GM21528 (cell line): ENCODE results near the gene FADS2.

Source experiments
- ATAC-seq: cut with Tn5 transposase; IDR thresholded peaks from one replicate; pipeline ENCODE4 v1.9.1; 2021; ENCODE audit warnings: mild to moderate bottlenecking, moderate library complexity; ENCODE audit not compliant: unreplicated experiment, low FRiP score

FADS2 gene

DNA sequence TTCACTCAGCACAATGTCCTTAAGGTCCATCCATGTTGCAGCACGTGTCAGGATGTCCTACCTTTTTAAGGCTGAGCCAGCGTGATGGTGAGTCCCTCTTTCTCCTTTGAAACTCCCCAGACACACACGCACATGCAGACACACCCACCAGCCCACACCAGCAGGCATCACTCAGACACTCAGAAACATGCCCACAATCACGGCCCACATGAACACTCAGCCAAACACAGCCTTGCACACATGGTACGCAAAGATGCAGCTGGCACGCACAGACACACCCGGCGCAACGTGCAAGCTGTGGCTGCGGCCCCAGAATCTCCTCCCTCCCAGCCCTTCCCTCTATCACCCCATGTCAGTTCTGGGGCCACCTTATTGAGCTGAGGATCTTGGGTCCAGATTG is 55.2 kb downstream of the FADS2 start:
- ATAC-seq, result no peak

- no peak for ATAC-seq
Measured at GRCh38 chr11:61883947-61884346, 55.8 kb downstream of the FADS2 start.

DNA sequence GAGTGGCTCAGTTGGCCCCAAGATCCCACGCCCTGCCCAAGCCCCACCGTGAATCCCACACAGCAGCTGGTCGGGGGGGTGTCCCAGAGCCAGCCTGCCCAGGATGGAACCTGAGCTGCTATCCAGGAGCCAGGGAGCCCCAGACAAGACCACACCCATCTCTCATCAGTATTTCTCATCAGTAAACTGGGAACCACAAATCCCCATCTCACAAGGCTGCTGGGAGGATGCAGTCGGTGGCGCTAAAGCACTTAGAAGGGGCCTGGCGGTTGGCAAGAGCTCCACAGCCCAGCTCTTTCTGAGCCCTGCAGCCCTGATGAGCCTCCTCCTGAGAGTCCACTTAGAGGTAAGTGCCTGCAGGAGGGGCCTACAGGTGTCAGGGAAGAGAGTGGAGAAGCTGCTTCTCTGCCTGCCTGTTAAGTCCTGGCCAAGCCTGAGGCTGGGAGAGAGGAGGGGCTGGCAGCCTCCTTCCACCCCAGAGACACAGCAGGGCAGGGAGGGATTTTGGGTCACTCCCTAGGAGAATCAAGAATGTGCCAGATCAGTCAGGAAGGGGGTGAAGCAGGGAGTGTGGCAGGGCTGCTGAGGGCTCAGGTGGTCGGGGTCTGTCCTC is 57.2 kb downstream of the FADS2 start:
- no peak for ATAC-seq

GRCh38 chr11:61885784-61886580 is 57.9 kb downstream of the FADS2 start:
- no peak for ATAC-seq

DNA sequence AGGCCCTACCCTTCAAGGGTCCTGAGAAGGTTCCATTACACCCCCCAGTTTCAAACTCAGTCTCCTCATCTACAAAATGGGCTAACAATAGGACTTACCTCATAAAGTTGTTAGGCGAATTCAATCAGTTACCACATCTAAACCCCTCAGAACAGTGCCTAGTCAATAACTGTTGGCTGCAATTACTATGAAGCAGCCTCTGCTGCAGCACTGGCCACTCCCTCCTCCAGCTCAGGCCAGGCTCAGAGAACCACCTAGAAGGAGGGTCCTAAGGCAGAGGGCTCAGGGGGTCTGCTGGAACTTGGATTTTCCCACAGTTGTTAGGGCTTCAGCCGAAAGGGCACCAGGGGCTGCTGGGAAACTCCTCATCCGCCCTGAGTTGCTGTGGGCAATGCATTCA is 58.5 kb downstream of the FADS2 start:
- ATAC-seq, result no peak

DNA sequence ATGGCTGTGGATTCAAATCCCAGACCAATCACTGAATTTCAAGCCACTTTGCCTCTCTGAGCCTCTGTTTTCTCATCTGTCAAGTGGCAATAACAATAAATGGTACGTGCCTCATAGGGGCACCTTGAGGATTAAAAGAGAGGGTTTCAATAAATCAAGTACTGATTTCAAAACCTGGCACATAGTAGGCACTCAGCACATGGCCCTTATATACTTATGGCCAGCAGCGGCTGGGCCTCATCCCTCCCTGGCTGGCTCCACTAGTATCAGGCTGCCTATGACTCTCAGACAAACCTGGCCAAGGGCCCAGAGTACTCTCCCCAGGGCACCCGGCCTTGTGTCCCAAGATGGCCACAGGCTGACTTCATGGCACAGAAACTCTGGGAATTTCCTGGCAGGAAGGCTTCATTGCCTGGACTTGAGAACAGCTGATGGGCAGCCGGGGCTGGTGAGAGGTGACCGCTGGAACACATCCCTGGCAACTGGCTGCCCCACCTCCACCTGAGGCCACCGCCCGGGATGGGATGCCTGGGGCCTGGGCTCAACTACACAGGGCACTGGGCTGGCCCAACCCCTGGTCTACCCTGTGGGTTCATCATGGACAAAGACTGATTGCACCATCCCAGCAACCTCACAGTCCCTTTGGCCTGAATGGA is 59.9 kb downstream of the FADS2 start:
- ATAC-seq, result no peak

- ATAC-seq, result no peak
Measured at GRCh38 chr11:61888590-61888989, 60.5 kb downstream of the FADS2 start.

DNA sequence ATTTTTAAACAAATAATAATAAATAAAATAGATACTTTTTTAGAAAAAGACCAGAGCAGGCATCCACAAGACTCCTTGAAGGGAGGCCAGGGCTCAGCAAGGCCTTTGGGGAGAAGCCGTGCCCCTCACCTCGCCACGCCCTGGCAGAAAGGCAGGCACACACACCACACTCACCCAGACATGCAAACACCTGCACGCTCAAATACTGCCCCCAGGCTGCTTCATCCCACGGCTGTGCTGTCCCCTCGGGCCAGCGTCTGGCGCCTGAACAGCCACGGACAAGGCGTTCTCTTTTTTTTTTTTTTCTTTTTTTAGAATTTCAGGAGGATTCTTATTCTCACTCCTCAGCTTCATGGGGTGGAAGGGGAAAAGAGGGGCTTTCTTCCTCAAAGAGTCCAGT is 61.7 kb downstream of the FADS2 start:
- ATAC-seq, result no peak

GRCh38 chr11:61890529-61891330 is 62.6 kb downstream of the FADS2 start:
- peak; percentile 25 for ATAC-seq

DNA sequence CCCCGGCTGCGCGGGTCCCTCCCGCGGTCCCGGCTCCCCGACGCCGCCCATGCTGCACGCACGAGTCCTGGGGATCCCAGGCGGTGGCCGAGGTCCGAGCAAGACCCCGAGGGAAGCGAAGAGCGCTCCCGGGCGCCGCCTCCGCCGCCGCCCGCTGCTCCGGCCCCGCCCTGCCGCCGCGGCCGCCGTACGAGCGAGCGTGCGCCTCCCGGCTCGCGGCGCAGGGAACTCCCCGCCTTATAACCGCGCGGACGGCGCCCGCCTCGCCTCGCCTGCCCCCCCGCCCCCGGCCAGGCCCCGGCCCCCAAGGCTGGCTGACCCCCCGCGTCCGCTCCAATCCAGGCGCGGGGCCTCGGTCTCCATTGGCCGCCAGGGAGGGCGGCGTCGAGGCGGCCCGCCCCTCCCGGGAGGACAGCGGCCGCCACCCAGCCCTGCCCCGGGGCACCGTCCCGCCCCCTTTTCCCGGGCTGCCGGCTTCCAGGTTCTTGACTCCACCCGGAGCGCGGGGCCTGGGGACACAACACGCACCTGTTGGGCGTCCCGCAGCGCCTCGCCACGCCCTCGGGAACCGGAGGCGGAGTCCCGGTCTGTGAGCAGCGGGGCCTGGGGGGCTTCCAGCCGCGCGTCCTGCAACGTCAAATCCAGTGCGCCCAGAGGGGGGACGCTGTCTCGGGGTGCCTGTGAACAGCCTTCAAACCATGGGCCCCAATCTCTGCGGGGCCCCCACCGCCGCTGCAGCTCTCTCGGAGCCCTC is 63.4 kb downstream of the FADS2 start, which contains the start of gene FADS3:
Gene FADS3, minus strand, starts transcription at position 215 of the 754 bp plus-strand sequence. Its CDS starts 164 bp downstream, at position 51.
- ATAC-seq, result peak; percentile 47

GRCh38 chr11:61892085-61892370 is 63.9 kb downstream of the FADS2 start:
- ATAC-seq, result peak; percentile 8

GRCh38 chr11:61893981-61894380 is 65.9 kb downstream of the FADS2 start:
- ATAC-seq, result no peak

GRCh38 chr11:61895046-61895717 is 67.1 kb downstream of the FADS2 start:
- ATAC-seq, result no peak

DNA sequence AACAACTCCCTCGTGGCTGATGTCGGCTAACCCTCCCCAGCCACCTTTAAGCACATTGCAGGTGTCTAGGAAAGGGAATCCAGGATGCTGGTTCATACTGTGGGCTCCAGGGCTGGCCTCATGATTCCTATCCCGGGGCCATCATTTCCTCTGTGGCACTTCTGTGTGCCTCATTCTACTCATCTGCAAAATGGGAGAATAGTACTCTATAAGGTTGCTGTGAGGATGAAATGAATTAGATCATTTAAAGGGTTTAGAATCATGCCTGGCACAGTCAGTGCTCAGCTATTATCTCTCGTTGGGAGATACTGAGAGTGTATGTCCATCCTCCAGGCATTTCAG is 67.6 kb downstream of the FADS2 start:
- no peak for ATAC-seq

- ATAC-seq, result no peak
Measured at GRCh38 chr11:61896665-61897386, 68.7 kb downstream of the FADS2 start.

DNA sequence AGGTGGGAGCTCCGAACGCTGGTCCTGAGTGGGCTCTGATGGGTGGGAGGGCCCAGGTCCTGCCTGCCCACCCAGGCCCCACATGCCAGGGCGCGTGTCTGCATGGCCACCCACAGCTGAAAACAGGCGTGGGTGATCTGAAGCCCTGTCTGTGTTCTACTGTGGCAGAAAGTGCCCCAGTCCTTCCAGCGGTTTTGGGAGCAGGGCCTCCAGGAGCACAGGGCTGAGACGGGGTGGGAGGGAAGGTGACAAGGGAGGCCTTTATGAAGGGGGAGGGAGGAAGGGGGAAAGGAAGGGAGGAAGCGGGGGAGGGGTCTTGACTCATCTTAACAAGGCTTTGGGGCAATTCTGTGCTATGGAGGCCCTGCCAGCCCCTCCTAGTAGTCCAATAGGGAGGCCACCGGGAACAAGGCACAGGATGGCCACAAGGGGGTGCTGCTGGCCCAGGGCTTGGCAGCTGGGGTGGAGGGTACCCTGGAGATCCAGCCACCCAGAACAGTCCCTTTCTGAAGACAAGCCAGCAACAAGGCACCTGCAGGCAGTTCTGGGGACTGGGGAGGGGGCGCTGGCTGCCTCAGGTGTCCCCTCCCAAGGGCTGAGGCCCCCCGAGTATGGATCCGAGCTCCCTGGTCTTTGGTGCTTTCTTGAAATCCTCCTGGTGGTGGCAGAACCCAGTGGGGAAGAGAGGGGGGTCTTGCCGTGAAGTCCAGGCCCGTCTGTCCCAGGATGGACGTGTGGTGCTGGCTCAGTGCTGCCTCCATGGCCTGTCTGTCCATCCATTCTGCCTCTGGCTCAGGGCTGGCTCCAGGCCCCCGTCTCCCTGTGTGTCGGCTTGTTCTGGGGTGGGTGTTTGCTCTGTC is 69.5 kb downstream of the FADS2 start:
- ATAC-seq, result no peak

DNA sequence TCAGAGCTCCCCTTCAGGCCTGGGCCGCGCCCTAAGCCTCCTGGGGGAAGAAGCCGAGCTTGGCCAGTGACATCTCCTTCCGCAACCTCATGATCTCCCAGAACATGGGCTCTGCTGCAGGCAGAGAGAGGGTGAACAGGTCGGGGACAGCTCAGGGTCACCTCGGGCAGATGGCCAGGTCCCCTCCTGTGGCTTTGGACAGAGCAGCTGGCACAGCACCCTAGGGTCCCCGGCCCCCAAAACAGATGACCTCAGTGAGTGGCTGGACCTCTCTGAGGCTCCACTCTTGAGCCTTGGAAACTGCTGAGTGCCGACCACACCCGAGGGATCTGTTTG is 70.1 kb downstream of the FADS2 start:
- no peak for ATAC-seq

DNA sequence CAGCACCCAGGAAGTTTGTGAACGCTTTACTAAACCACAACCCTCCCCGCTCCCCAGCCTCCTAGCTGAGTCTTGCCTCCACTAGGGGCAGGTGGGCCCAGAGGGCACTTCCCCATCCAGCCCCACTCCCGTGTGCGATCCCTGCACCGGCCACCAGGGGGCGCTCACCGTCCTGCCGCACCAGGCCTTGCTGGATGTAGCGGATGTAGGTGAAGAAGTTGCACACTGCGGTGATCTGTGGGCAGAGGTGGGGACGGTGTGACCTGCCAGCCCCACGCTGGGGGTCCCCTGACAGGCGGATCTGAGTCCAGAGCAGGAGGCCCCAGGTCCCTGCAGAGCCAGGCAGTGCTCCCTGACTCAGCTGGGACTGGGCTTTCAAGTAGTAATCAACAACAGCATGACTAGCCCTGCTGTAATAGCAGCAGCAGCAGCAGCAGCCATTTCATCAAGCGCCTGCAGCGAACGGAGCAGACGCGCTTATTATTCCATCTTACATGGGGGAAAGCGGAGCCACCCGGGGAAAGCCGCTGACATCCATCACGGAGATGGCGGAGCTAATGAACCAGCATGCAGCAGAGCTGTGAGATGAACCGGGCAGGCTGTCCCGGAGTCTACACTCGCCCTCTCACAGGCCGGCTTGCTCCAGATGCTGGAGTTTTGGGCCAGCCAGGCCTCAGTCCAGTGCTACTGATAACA is 71.2 kb downstream of the FADS2 start:
- peak; percentile 54 for ATAC-seq
